Measurements from ENCODE around the gene CLBA1.

DNA sequence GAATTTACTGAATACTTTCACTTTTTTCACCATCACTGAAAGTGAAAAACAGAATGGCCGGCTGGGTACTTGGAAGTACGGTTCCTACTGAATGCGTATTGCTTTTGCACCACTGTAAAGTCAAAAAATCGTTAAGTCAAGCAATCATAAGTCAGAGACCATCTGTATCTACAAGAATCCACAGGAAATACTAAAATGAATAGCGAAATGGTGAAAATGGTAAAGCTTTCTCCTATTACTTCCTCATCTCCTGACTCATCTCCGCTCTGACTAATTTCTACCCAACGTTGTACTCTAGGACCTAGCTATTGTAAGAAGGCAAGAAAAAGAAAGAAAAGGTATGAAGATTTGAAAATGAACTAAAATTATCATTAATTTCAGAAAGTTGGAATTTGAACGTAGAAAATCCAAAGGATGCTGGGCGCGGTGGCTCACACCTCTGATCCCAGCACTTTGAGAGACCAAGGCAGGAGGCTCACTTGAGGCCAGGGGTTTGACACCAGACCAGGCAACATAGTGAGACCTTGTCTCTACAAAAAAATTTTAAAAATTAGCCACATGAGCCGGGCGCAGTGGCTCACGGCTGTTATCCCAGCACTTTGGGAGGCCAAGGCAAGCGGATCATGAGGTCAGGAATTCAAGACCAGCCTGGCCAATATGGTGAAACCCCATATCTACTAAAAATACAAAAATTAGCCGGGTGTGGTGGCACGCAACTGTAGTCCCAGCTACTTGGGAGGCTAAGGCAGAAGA lies 40.6 kb downstream of the CLBA1 start:
- TF ChIP-seq, protein P1, sequence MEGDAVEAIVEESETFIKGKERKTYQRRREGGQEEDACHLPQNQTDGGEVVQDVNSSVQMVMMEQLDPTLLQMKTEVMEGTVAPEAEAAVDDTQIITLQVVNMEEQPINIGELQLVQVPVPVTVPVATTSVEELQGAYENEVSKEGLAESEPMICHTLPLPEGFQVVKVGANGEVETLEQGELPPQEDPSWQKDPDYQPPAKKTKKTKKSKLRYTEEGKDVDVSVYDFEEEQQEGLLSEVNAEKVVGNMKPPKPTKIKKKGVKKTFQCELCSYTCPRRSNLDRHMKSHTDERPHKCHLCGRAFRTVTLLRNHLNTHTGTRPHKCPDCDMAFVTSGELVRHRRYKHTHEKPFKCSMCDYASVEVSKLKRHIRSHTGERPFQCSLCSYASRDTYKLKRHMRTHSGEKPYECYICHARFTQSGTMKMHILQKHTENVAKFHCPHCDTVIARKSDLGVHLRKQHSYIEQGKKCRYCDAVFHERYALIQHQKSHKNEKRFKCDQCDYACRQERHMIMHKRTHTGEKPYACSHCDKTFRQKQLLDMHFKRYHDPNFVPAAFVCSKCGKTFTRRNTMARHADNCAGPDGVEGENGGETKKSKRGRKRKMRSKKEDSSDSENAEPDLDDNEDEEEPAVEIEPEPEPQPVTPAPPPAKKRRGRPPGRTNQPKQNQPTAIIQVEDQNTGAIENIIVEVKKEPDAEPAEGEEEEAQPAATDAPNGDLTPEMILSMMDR (IDR thresholded peaks at IDR 0.05): no peak
- no peak for TF ChIP-seq POLR2A (IDR thresholded peaks at IDR 0.05)
